Dermis lymphatic vessel endothelial cell (primary cell): ENCODE data around the gene SELENOH. TPM values are rescaled to one million over a fixed set of nuclear protein-coding genes. Genes with fewer than 3 reads are reported as not detected.

Experiments used
- total RNA-seq: library from RNA; depleted of rRNA; stranded (reverse); fragments of >200 nt; gene quantifications from 2 replicates; pipeline ENCODE4 v1.2.1, GENCODE V29; 2014

SELENOH gene, protein sequence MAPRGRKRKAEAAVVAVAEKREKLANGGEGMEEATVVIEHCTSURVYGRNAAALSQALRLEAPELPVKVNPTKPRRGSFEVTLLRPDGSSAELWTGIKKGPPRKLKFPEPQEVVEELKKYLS
- 82.9 and 85.4 TPM in 2 replicates for total RNA-seq

DNA sequence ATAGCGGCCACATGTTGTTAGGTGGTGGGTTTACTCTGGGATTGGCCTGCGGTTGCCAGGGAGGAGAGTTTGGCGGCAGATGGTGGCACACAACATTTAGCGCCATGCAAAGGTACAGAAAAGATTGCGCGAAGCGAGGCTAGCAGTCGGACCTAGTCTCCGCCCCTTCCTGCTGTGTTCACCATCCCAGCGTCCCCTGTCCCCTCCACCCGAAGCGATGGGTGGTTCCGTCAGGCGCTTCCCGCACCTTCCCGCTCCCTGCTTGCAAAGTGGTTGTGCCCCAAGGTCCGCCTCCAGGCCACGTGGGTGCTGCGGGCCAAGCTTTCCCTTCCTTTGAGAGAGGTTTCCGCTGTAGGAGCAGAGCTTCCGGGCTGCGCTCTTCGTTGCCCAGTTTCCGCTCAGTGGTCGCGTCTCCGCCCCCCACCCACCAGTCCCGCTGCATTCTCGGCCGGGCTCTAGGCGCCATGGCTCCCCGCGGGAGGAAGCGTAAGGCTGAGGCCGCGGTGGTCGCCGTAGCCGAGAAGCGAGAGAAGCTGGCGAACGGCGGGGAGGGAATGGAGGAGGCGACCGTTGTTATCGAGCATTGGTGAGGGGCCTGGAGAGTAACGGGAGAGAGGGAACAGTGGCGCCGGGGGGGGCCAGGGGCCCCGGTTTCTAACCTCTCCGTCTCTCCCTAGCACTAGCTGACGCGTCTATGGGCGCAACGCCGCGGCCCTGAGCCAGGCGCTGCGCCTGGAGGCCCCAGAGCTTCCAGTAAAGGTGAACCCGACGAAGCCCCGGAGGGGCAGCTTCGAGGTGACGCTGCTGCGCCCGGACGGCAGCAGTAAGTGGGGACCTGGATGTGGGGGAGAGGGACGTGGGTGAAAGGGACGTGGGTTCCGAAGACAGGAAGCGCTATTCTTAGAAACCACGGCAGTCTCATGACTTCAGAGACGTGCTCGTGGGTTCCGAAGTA lies at the start of gene SELENOH:
Gene SELENOH, plus strand, starts transcription at position 360 of the 955 bp plus-strand sequence. Its CDS starts 105 bp downstream, at position 465.

DNA sequence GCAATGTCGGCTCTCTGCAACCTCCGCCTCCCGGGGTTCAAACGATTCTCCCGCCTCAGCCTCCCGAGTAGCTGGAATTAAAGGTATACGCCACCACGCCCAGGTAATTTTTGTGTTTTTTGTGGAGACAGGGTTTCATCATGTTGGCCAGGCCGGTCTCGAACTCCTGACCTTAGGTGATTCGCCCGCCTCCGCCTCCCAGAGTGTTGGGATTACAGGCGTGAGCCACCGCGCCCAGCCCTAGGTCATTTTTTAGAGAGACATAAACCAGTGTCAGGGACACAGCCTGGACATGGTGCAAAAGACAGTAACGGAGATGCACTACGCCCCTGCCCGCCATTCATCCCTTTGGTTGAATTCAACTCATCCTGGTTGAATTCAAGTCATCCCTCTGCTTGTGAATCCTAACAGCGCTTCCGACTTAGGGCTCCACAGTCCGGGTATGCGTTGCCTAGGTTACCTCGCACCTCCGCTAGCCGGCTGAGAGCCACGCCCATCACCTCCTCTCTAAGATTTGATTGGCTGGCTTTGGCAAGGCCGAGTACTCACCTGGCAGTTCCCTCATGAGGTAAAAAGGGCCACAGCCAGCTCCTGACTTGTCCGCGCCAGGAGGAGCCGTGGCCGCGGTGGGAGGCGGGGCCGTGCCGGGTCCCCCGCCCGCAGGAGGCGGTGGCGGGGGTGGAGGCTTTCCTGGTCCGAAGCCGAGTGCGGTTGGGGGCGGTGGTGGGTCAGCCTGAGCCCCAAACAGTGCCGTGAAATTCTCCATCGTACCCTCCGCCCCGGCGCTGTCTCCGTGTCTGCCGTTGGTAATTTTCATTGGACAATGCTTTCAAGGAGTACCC lies 29.7 kb upstream of the SELENOH start, which contains the start of gene MED19:
Gene MED19, minus strand, starts transcription at position 802 of the 842 bp plus-strand sequence. Its CDS starts 36 bp downstream, at position 766.

DNA sequence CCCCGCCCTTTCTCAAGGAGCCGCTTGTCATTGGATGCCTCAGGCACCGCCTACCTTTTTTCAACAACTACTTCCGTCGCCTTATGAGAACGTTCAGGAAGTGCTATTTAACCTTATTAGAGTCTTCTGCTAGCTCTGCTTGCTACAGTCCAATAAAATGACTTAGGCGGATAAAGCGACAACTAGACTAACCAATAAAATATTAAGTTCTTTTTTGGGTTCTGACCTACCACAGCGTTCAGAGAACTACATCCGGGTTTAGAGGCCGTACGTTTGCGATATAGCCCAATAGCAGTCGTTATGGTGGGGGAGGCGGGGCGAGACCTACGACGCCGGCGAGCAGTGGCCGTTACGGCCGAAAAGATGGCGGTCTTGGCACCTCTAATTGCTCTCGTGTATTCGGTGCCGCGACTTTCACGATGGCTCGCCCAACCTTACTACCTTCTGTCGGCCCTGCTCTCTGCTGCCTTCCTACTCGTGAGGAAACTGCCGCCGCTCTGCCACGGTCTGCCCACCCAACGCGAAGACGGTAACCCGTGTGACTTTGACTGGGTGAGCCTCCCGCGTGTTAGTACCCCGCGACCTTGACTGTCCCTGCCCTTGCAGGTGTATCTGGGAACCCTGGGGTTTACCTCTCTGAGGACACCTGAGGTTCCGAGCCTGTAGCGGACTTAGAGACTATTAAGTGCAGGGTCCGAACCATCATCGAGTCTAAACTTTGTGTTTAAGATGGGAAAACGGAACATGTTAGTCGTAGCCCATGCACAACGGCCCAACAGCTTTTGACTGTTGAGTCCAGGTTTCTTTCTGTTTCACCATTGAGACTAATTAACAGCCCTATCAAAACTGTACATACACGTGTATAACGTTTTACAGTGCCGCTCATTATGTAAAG lies 28.8 kb upstream of the SELENOH start, which contains the start of gene TMX2:
Gene TMX2, plus strand, starts transcription at position 338 of the 895 bp plus-strand sequence. Its CDS starts 26 bp downstream, at position 364.

DNA sequence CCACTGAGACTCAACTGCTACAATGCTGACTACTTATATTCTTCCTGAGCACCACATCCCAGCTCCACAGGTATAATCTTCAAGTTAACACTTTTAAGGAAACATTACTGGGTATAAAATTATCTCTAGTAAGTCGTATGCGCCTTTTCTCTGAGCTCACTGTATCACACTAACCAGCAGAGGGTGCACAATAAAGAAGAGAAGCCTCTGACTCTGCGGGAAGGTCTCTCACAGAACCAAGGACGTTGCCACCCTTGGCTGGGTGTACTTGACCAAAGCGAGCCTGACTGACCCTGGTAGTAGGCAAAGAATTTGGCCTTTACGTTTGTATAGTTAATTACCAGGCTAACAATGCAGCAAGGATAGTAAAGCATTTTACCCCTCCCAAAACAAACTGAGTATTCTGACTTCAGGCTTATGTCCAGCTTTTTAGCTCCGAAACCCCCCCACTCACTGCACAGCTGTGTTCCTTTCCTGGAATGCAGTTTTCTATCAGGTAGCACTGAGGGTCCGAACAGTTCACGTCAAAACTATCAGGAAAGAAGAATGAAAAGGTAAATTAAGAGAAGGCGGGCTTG lies 10.5 kb downstream of the SELENOH start, which contains the start of gene BTBD18:
Gene BTBD18, minus strand, starts transcription at position 144 of the 578 bp plus-strand sequence. CDS start 631 bp downstream, outside the sequence.

DNA sequence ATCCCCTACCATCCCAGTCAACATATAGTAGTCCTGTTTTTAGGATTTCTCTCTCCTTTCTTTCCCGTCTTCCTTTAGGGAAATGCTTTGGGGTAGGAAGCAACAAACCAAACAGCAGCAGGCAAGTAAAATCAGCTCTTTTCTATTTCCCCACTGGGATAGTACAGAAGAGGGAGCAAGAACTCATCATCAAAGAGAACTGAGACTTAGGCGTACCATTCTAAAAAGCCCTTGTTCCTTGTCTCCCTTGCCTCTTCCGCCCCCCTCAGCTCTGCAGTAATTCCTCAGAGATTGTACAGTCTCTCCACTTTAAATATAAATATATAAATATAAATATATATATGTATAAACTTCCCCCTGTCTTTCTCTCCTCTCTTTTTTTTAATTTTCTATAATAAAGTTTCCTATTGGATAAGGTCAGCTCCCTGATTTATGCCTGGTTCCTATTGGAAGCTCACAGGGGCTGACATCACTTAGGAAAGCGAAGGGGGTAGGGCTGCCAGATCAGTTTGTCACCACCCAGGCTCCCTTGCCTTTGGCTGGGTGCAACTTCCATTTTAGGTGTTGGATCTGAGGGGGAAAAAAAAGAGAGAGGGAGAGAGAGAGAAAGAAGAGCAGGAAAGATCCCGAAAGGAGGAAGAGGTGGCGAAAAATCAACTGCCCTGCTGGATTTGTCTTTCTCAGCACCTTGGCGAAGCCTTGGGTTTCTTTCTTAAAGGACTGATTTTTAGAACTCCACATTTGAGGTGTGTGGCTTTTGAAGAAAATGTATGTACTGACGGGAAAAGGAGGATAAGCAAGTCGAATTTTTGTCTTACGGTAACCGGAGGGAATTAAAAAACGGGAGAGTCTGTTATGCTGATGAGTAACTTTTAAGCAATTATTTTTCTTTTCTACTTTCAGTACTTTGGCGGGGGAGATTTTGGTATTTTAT lies 20.3 kb downstream of the SELENOH start, which contains the start of gene CTNND1:
Gene CTNND1, plus strand, starts transcription at position 502 of the 934 bp plus-strand sequence. CDS start 29,677 bp downstream, outside the sequence.

Other genes with a start within 250 kb of the SELENOH start
- gene SLC43A1, start 225.8 kb upstream of the SELENOH start, total RNA-seq: 13.5 and 22.3 TPM in 2 replicates
- 33.8 and 35.8 TPM in 2 replicates for gene TIMM10, start 210.7 kb upstream of the SELENOH start, total RNA-seq
- gene SMTNL1, start 203.9 kb upstream of the SELENOH start, total RNA-seq: not detected in 2 replicates
- gene UBE2L6, start 173.8 kb upstream of the SELENOH start, total RNA-seq: 32.1 and 39.1 TPM in 2 replicates
- not detected in 2 replicates for gene SERPING1, start 143.8 kb upstream of the SELENOH start, total RNA-seq
- gene YPEL4, start 91.6 kb upstream of the SELENOH start, total RNA-seq: 0.09 and 0.11 TPM in 2 replicates
- gene CLP1, start 83.7 kb upstream of the SELENOH start, total RNA-seq: 18.7 and 20.9 TPM in 2 replicates
- 33.7 and 35.9 TPM in 2 replicates for gene ZDHHC5, start 73.4 kb upstream of the SELENOH start, total RNA-seq
- gene MED19, start 29.3 kb upstream of the SELENOH start, total RNA-seq: 9.3 and 12.0 TPM in 2 replicates
- gene TMX2, start 28.9 kb upstream of the SELENOH start, total RNA-seq: 40.3 and 45.0 TPM in 2 replicates
- gene BTBD18, start 10.3 kb downstream of the SELENOH start, total RNA-seq: not detected in 2 replicates
- 227 and 279 TPM in 2 replicates for gene CTNND1, start 20.3 kb downstream of the SELENOH start, total RNA-seq